HEK293 (cell line): ENCODE results near the gene PACS1.
A peak's percentile ranks its signal among the peaks of the same experiment; 100 is the strongest.

Source experiments
- CTCF ChIA-PET: fragments of 350-600 bp; formaldehyde crosslinking; extraction: SDS; loops from one replicate; lab custom pipeline; 2021; ENCODE audit warnings: antibody characterized with exemption; lab: Yijun Ruan, JAX
- POLR2A ChIA-PET: fragments of 300-600 bp; formaldehyde crosslinking; extraction: SDS; loops from one replicate; lab custom pipeline; 2020; ENCODE audit warnings: antibody characterized with exemption, inconsistent platforms; lab: Yijun Ruan, JAX
- H3K27ac ChIP-seq: fragments of 200-500 bp; sonication (Bioruptor generic); 2 replicates; pipeline ENCODE4 v1.5.1; 2014; ENCODE audit warnings: low read depth, low read length, control low read depth, inconsistent platforms; ENCODE audit errors: extremely low read depth
- H3K36me3 ChIP-seq, 2 experiments: fragments of 200-500 bp in 1 of 2; sonication (Bioruptor generic) in 1 of 2; 1 replicate in 1 of 2; 2 replicates in 1 of 2; pipeline ENCODE4 v1.5.1; 2014 to 2017; ENCODE audit warnings: inconsistent platforms in 2 of 2, low read length in 2 of 2; ENCODE audit not compliant: control insufficient read depth in 2 of 2, insufficient read depth in 1 of 2
- H3K4me1 ChIP-seq: fragments of 200-500 bp; sonication (Bioruptor generic); 2 replicates; pipeline ENCODE4 v1.5.1; 2014; ENCODE audit warnings: mild to moderate bottlenecking, low read length, inconsistent platforms; ENCODE audit not compliant: control insufficient read depth, insufficient read depth
- H3K4me3 ChIP-seq: 2 replicates; pipeline ENCODE4 v1.5.1; 2011; ENCODE audit warnings: low read depth, mild to moderate bottlenecking, control low read depth, low read length, moderate library complexity
- H3K9me3 ChIP-seq: fragments of 200-500 bp; sonication (Bioruptor generic); 2 replicates; pipeline ENCODE4 v1.5.1; 2014; ENCODE audit warnings: low read depth, low read length, inconsistent platforms; ENCODE audit not compliant: control insufficient read depth, insufficient read depth
- EGR2 ChIP-seq: fragments of 450-650 bp; formaldehyde crosslinking; IDR thresholded peaks from 2 replicates; pipeline ENCODE4 v1.5.1; 2016; ENCODE audit warnings: low read depth, missing biosample characterization, missing genetic modification characterization
- MZF1 ChIP-seq: fragments of 450-650 bp; formaldehyde crosslinking; IDR thresholded peaks from 2 replicates; pipeline ENCODE4 v1.5.1; 2017; ENCODE audit warnings: missing biosample characterization, missing genetic modification characterization, borderline replicate concordance
- ZBTB1 ChIP-seq: fragments of 450-650 bp; formaldehyde crosslinking; IDR thresholded peaks from 2 replicates; pipeline ENCODE4 v1.5.1; 2016; ENCODE audit warnings: missing biosample characterization, missing genetic modification characterization
- ZFP37 ChIP-seq: fragments of 450-650 bp; formaldehyde crosslinking; IDR thresholded peaks from 2 replicates; pipeline ENCODE4 v1.5.1; 2016; ENCODE audit warnings: missing biosample characterization, missing genetic modification characterization
- ZFP69B ChIP-seq: fragments of 450-650 bp; formaldehyde crosslinking; IDR thresholded peaks from 2 replicates; pipeline ENCODE4 v1.5.1; 2016; ENCODE audit warnings: missing biosample characterization, missing genetic modification characterization
- ZNF112 ChIP-seq: fragments of 450-650 bp; formaldehyde crosslinking; IDR thresholded peaks from 2 replicates; pipeline ENCODE4 v1.5.0; 2017; ENCODE audit warnings: missing biosample characterization, missing genetic modification characterization
- ZNF138 ChIP-seq: fragments of 450-650 bp; formaldehyde crosslinking; IDR thresholded peaks from 2 replicates; pipeline ENCODE4 v1.5.1; 2016; ENCODE audit warnings: missing biosample characterization, missing genetic modification characterization, borderline replicate concordance
- ZNF140 ChIP-seq: fragments of 450-650 bp; formaldehyde crosslinking; IDR thresholded peaks from 2 replicates; pipeline ENCODE4 v1.5.1; 2016; ENCODE audit warnings: missing biosample characterization, missing genetic modification characterization
- ZNF155 ChIP-seq: fragments of 450-650 bp; formaldehyde crosslinking; IDR thresholded peaks from 2 replicates; pipeline ENCODE4 v1.5.1; 2016; ENCODE audit warnings: missing biosample characterization, missing genetic modification characterization
- ZNF157 ChIP-seq: fragments of 450-650 bp; formaldehyde crosslinking; IDR thresholded peaks from 2 replicates; pipeline ENCODE4 v1.5.1; 2016; ENCODE audit warnings: missing biosample characterization, missing genetic modification characterization
- ZNF221 ChIP-seq: fragments of 450-650 bp; formaldehyde crosslinking; IDR thresholded peaks from 2 replicates; pipeline ENCODE4 v1.5.1; 2017; ENCODE audit warnings: missing biosample characterization, missing genetic modification characterization, borderline replicate concordance
- ZNF24 ChIP-seq: fragments of 450-650 bp; formaldehyde crosslinking; IDR thresholded peaks from 2 replicates; pipeline ENCODE4 v1.5.1; 2016; ENCODE audit warnings: missing biosample characterization, missing genetic modification characterization
- ZNF354C ChIP-seq: fragments of 450-650 bp; formaldehyde crosslinking; IDR thresholded peaks from 2 replicates; pipeline ENCODE4 v1.5.1; 2016; ENCODE audit warnings: missing biosample characterization, missing genetic modification characterization, low read depth, borderline replicate concordance
- ZNF391 ChIP-seq: fragments of 450-650 bp; formaldehyde crosslinking; IDR thresholded peaks from 2 replicates; pipeline ENCODE4 v1.5.1; 2016; ENCODE audit warnings: low read depth, missing biosample characterization, missing genetic modification characterization, borderline replicate concordance
- ZNF514 ChIP-seq: fragments of 450-650 bp; formaldehyde crosslinking; IDR thresholded peaks from 2 replicates; pipeline ENCODE4 v1.5.1; 2016; ENCODE audit warnings: missing biosample characterization, missing genetic modification characterization
- ZNF626 ChIP-seq: fragments of 450-650 bp; sonication (Bioruptor Pico); formaldehyde crosslinking; IDR thresholded peaks from 2 replicates; pipeline ENCODE4 v1.5.1; 2018; ENCODE audit warnings: missing biosample characterization, missing genetic modification characterization, inconsistent platforms
- ZNF658 ChIP-seq: fragments of 450-650 bp; formaldehyde crosslinking; IDR thresholded peaks from 2 replicates; pipeline ENCODE4; 2016; ENCODE audit warnings: missing biosample characterization, missing genetic modification characterization
- ZNF660 ChIP-seq: fragments of 450-650 bp; IDR thresholded peaks from 2 replicates; pipeline ENCODE4 v1.5.1; 2018; ENCODE audit warnings: missing biosample characterization, mild to moderate bottlenecking, missing genetic modification characterization
- ZNF677 ChIP-seq: fragments of 450-650 bp; IDR thresholded peaks from 2 replicates; pipeline ENCODE4 v1.5.0; 2018; ENCODE audit warnings: missing biosample characterization, mild to moderate bottlenecking, missing genetic modification characterization, moderate library complexity
- ZNF707 ChIP-seq: fragments of 450-650 bp; formaldehyde crosslinking; IDR thresholded peaks from 2 replicates; pipeline ENCODE4 v1.5.1; 2016; ENCODE audit warnings: missing biosample characterization, missing genetic modification characterization
- ZSCAN30 ChIP-seq: fragments of 450-650 bp; IDR thresholded peaks from 2 replicates; pipeline ENCODE4 v1.5.1; 2018; ENCODE audit warnings: missing biosample characterization, mild to moderate bottlenecking, missing genetic modification characterization, moderate library complexity
- ZSCAN5A ChIP-seq: fragments of 450-650 bp; formaldehyde crosslinking; IDR thresholded peaks from 2 replicates; pipeline ENCODE4 v1.5.1; 2016; ENCODE audit warnings: missing biosample characterization, missing genetic modification characterization
- TF ChIP-seq, protein P1 (sequence below): fragments of 450-650 bp; formaldehyde crosslinking; IDR thresholded peaks from 2 replicates; pipeline ENCODE4 v1.5.1; 2016; ENCODE audit warnings: missing biosample characterization, missing genetic modification characterization
- TF ChIP-seq, protein P2 (sequence below): fragments of 450-650 bp; formaldehyde crosslinking; IDR thresholded peaks from 2 replicates; pipeline ENCODE4 v1.5.1; 2016; ENCODE audit warnings: missing biosample characterization, missing genetic modification characterization
- TF ChIP-seq, protein P3 (sequence below): fragments of 450-650 bp; formaldehyde crosslinking; IDR thresholded peaks from 2 replicates; pipeline ENCODE4 v1.5.1; 2016; ENCODE audit warnings: missing biosample characterization, missing genetic modification characterization

Gene PACS1

GRCh38 chr11:66268952-66269905, 199.2 kb downstream of the PACS1 start (continued):
- TF ChIP-seq, protein P1, sequence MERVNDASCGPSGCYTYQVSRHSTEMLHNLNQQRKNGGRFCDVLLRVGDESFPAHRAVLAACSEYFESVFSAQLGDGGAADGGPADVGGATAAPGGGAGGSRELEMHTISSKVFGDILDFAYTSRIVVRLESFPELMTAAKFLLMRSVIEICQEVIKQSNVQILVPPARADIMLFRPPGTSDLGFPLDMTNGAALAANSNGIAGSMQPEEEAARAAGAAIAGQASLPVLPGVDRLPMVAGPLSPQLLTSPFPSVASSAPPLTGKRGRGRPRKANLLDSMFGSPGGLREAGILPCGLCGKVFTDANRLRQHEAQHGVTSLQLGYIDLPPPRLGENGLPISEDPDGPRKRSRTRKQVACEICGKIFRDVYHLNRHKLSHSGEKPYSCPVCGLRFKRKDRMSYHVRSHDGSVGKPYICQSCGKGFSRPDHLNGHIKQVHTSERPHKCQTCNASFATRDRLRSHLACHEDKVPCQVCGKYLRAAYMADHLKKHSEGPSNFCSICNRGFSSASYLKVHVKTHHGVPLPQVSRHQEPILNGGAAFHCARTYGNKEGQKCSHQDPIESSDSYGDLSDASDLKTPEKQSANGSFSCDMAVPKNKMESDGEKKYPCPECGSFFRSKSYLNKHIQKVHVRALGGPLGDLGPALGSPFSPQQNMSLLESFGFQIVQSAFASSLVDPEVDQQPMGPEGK (tag by site-specific recombination): peak; percentile 9; the same call in 1 of the 2 replicates
- no peak for TF ChIP-seq ZFP69B

DNA sequence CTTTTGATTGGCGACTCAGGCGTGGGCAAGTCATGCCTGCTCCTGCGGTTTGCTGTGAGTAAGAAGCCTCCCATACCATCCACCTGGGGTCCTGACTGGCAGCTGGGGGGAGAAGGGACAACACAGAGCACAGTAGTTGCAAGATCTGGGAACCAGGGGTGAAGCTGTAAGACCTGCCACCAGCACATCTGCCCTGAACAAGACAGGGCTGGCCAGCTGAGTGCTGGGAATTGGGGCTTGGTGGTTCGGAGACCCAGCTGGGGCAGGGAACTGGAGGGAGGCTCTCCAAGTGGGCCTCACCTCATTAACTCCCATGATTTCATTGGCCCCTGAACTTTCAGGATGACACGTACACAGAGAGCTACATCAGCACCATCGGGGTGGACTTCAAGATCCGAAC, 201.7 kb downstream of the PACS1 start:
- TF ChIP-seq ZNF157 (tag by site-specific recombination) (no peak), ZNF112 (tag by site-specific recombination) (no peak), ZSCAN5A (tag by site-specific recombination) (no peak), ZNF677 (no peak), ZNF354C (tag by site-specific recombination) (no peak), ZNF658 (tag by site-specific recombination) (no peak), ZNF660 (tag by site-specific recombination) (no peak), ZNF391 (no peak), ZNF221 (no peak), ZNF140 (tag by site-specific recombination) (no peak)
- TF ChIP-seq, protein P2, sequence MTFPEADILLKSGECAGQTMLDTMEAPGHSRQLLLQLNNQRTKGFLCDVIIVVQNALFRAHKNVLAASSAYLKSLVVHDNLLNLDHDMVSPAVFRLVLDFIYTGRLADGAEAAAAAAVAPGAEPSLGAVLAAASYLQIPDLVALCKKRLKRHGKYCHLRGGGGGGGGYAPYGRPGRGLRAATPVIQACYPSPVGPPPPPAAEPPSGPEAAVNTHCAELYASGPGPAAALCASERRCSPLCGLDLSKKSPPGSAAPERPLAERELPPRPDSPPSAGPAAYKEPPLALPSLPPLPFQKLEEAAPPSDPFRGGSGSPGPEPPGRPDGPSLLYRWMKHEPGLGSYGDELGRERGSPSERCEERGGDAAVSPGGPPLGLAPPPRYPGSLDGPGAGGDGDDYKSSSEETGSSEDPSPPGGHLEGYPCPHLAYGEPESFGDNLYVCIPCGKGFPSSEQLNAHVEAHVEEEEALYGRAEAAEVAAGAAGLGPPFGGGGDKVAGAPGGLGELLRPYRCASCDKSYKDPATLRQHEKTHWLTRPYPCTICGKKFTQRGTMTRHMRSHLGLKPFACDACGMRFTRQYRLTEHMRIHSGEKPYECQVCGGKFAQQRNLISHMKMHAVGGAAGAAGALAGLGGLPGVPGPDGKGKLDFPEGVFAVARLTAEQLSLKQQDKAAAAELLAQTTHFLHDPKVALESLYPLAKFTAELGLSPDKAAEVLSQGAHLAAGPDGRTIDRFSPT (tag by site-specific recombination): no peak
- POLR2A ChIA-PET: interaction anchor here (0.8 to 1.4 kb wide), 2 partner anchors 11 to 17 kb away, joined by 4 read pairs; partner anchors contain the start of gene YIF1A
- CTCF ChIA-PET: interaction anchor here (0.8 to 4.9 kb wide), 2 partner anchors 10 to 50 kb away, joined by 3 to 24 read pairs; no protein-coding TSS in a partner anchor
- H3K4me1 ChIP-seq: peaks cover 2% of the 10 kb centered on the region; the same call in 1 of the 2 replicates
- no peak overlapping the region for H3K4me3 ChIP-seq
- no peaks in the 10 kb centered on the region for H3K9me3 ChIP-seq
- no peak overlapping the region for H3K27ac ChIP-seq
- H3K36me3 ChIP-seq: peaks cover 0 to 63% of the 10 kb centered on the region in 2 experiments; a peak in 2 of 3 replicates

DNA sequence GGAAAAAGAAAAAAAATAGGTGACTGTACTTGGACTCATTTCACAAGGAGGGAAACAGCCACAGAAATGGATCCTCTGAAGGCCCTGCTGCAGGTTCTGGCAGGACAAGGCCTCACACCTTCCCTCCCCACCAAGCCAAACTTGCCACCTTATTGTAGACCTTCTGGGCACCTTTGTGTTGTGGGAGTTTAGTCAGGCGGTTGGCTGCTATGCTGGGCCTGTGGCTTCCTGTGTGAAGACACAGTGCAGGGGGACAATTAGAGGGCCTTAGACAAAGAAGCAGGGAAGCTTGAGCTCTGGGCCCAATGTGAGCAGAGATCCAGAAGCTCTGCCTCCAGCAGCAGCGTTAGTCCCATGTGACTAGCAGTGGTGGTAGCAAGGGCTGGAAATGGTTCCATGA, 202.5 kb downstream of the PACS1 start:
- ChIA-PET CTCF (interaction anchor here (0.8 to 4.9 kb wide), 2 partner anchors 9 to 50 kb away, joined by 3 to 24 read pairs; no protein-coding TSS in a partner anchor), POLR2A (interaction anchor here (1.4 kb wide), 1 partner anchor 17 kb away, joined by 4 read pairs; the partner anchor contains the start of gene YIF1A)
- Histone ChIP-seq H3K9me3 (no peaks in the 10 kb centered on the region), H3K4me1 (peaks cover 2% of the 10 kb centered on the region; the same call in 1 of the 2 replicates), H3K4me3 (no peak overlapping the region), H3K36me3 (peaks cover 0 to 61% of the 10 kb centered on the region in 2 experiments; a peak in 2 of 3 replicates), H3K27ac (no peak overlapping the region)
- TF ChIP-seq ZNF138 (tag by site-specific recombination) (no peak), ZNF626 (tag by site-specific recombination) (no peak), ZNF155 (no peak), ZNF707 (tag by site-specific recombination) (no peak), ZNF24 (tag by site-specific recombination) (no peak), EGR2 (tag by site-specific recombination) (no peak), MZF1 (tag by site-specific recombination) (no peak), ZBTB1 (tag by site-specific recombination) (no peak), ZSCAN30 (tag by site-specific recombination) (no peak), ZNF514 (tag by site-specific recombination) (no peak), ZFP37 (no peak)
- TF ChIP-seq, protein P3, sequence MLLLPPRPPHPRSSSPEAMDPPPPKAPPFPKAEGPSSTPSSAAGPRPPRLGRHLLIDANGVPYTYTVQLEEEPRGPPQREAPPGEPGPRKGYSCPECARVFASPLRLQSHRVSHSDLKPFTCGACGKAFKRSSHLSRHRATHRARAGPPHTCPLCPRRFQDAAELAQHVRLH (tag by site-specific recombination): no peak
